ENCODE data around the gene MRPL34. TPM values are rescaled to one million over a fixed set of nuclear protein-coding genes. Genes with fewer than 3 reads are reported as not detected.

The MRPL34 gene
- total and polyA plus RNA-seq, 9 of the 15 experiments (the other 6 are each of a cell fraction or from before 2014, with no cell fraction given), result 11.5 to 256 (median 72.5) TPM

- no peak for TF ChIP-seq ZNF232 (CRISPR knock-in tag; IDR thresholded peaks at IDR 0.05)
- no peak for TF ChIP-seq CEBPB (tag; IDR thresholded peaks at IDR 0.05)
- no peak for TF ChIP-seq ID3 (CRISPR knock-in tag; IDR thresholded peaks at IDR 0.05)
- TF ChIP-seq ID3 (tag; IDR thresholded peaks at IDR 0.05), result peak; percentile 80
- no peak; the same call in 1 of the 2 replicates for TF ChIP-seq KLF13 (tag; IDR thresholded peaks at IDR 0.05; ENCODE audit: borderline replicate concordance, low read depth)
- TF ChIP-seq KHSRP (IDR thresholded peaks at IDR 0.05), result no peak; the same call in 1 of the 2 replicates
- TF ChIP-seq ZBTB40 (IDR thresholded peaks at IDR 0.05), result peak; percentile 99
- no peak for TF ChIP-seq ZBTB40 (CRISPR knock-in tag; IDR thresholded peaks at IDR 0.05)
- TF ChIP-seq ATF3 (IDR thresholded peaks at IDR 0.05), result 0 out of 2 replicates have a peak, but pooled peaks have one; percentile 43
- peak; percentile 73; the same call in 1 of the 2 replicates for TF ChIP-seq ATF3 (CRISPR knock-in tag; conservative IDR thresholded peaks at IDR 0.05)
- no peak for TF ChIP-seq AFF4 (CRISPR knock-in tag; IDR thresholded peaks at IDR 0.05)
- 0 out of 2 replicates have a peak, but pooled peaks have one; percentile 34 for TF ChIP-seq CAMTA2 (CRISPR knock-in tag; conservative IDR thresholded peaks at IDR 0.05)
These were observed 31.4 kb downstream of the MRPL34 start, which contains the start of gene GTPBP3 (continued) for GRCh38 chr19:17336872-17337674.

All from K562 (cell line).